ENCODE measurements around the gene SPPL2B.

Gene SPPL2B

DNA sequence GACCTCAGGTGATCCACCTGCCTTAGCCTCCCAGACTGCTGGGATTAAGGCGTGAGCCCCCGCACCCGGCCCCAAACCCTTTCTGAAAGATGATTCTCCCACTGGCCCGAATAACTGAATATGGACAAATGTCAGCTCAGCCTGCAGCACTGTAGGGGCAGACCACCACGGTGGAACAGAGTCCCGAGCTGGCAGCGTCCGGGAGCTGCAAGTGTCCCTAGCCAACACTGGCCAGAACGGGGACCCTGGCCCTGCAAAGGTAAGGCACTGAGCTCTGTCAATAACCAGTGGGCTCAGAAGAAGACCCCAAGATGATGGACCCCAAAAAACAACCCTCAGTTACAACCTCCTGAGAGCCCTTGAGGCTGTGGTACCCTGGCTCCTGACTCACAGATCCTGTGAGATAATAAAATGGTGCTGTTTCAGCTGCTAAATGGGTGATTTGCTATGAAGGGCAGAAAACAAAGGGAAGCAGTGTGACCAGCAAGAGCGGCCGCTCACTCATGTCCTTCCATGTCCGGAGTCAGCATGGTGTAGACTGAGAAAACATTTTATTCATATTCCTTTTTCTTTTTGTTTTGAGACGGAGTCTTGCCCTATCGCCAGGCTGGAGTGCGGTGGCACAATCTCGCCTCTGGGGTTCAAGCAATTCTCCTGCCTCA lies 1.7 kb upstream of the SPPL2B start:
- H3K27me3 Mint-ChIP-seq = no peaks in the 10 kb centered on the region
- peak overlapping the region; percentile 100 for H3K27ac Mint-ChIP-seq
- no peaks in the 10 kb centered on the region for H3K9me3 Mint-ChIP-seq
- peaks cover 67% of the 10 kb centered on the region for H3K4me1 Mint-ChIP-seq (ENCODE audit: low read depth)
- peaks cover 25% of the 10 kb centered on the region for H3K36me3 Mint-ChIP-seq (ENCODE audit: low read depth)
- peak overlapping the region; percentile 100 for H3K4me3 Mint-ChIP-seq

DNA sequence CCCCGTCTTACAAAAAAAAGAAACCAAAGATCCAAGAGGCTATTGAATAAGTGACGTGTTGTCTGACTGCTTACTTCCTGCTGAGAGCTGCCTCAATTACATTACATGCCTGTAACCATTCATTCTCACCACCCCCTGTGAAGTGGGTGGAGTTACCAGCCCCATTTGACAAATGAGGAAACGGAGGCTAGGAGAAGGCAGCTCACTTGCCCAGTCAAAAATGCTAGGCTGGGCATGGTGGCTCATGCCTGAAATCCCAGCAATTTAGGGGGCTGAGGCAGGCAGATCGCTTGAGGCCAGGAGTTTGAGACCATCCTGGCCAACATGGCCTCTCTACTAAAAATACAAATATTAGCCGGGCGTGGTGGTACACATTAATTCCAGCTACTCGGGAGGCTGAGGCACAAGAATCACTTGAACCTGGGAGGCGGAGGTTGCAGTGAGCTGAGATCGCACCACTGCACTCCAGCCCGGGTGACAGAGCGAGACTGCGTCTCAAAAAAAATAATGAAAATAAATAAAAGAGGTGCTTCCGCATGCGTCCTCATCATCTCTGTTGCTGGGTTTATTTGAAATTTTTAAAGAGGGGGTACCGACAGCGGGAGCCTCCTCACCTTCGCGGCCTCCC lies 597 bp upstream of the SPPL2B start:
- Mint-ChIP-seq H3K36me3 (ENCODE audit: low read depth) (peaks cover 25% of the 10 kb centered on the region), H3K27ac (peak overlapping the region; percentile 100), H3K4me3 (peak overlapping the region; percentile 100), H3K27me3 (no peaks in the 10 kb centered on the region), H3K4me1 (ENCODE audit: low read depth) (peaks cover 76% of the 10 kb centered on the region), H3K9me3 (no peaks in the 10 kb centered on the region)

DNA sequence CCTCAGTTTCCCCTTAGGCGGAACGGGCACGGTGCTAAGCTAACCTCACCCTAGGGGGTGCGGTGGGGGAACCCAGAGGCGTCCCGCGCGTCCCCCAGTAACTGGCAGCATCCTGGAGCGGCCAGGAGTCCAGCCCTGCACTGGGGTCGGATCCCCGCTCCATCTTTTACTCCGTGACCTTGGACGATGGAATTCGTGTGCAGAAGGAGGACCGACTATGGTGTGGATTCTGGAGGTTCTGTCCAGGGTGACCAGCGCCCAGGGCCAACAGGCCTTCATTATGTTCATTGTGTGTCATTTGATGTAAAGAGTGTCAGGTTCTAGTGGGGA lies 630 bp downstream of the SPPL2B start:
- Mint-ChIP-seq H3K27me3 (no peaks in the 10 kb centered on the region), H3K4me1 (ENCODE audit: low read depth) (peaks cover 85% of the 10 kb centered on the region), H3K27ac (peak overlapping the region; percentile 90), H3K36me3 (ENCODE audit: low read depth) (peaks cover 25% of the 10 kb centered on the region), H3K9me3 (no peaks in the 10 kb centered on the region), H3K4me3 (peak overlapping the region; percentile 100)

DNA sequence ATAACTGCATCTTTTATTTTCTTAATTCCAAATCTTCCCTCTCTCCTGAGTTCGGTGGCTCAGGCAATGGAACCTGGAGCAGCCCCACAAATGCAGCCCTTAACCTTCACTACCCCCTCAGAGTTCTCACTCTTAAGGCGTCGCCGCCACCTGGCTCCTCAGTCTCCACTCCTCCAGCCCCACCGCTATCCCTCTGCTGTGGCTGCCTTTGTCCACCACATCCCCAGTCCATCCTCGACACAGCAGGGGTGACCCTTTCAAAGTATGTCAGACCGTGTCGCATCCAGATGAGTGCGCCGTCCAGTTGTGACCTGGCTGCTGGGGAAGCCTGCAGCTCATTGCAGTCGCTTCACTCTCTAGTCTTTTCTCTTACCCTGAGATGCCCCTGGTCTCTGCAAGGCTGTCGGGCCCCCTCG lies 1.0 kb downstream of the SPPL2B start:
- peak overlapping the region; percentile 100 for H3K4me3 Mint-ChIP-seq
- H3K27ac Mint-ChIP-seq = peak overlapping the region; percentile 90
- no peaks in the 10 kb centered on the region for H3K9me3 Mint-ChIP-seq
- H3K27me3 Mint-ChIP-seq = no peaks in the 10 kb centered on the region
- peaks cover 24% of the 10 kb centered on the region for H3K36me3 Mint-ChIP-seq (ENCODE audit: low read depth)
- H3K4me1 Mint-ChIP-seq (ENCODE audit: low read depth) = peaks cover 81% of the 10 kb centered on the region

DNA sequence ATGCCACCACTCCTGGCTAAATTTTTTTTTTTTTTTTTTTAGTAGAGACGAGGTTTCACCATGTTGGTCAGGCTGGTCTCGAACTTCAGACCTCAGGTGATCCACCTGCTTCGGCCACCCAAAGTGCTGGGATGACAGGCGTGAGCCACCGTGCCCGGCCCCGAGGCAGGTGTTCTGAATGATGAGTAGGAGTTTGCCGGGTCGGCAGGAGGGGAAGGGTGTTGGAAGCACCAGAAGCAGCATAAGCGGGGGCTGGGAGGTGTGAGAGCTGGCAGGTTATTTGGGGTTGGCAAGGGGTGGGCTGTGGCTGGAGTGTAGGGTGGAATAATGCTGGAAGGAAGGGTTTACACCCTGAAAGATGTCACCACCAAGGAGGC lies 1.8 kb downstream of the SPPL2B start:
- peak overlapping the region; percentile 5 for H3K4me3 Mint-ChIP-seq
- peaks cover 76% of the 10 kb centered on the region for H3K4me1 Mint-ChIP-seq (ENCODE audit: low read depth)
- no peaks in the 10 kb centered on the region for H3K27me3 Mint-ChIP-seq
- no peaks in the 10 kb centered on the region for H3K9me3 Mint-ChIP-seq
- H3K27ac Mint-ChIP-seq = peak overlapping the region; percentile 21
- H3K36me3 Mint-ChIP-seq (ENCODE audit: low read depth) = peaks cover 20% of the 10 kb centered on the region

DNA sequence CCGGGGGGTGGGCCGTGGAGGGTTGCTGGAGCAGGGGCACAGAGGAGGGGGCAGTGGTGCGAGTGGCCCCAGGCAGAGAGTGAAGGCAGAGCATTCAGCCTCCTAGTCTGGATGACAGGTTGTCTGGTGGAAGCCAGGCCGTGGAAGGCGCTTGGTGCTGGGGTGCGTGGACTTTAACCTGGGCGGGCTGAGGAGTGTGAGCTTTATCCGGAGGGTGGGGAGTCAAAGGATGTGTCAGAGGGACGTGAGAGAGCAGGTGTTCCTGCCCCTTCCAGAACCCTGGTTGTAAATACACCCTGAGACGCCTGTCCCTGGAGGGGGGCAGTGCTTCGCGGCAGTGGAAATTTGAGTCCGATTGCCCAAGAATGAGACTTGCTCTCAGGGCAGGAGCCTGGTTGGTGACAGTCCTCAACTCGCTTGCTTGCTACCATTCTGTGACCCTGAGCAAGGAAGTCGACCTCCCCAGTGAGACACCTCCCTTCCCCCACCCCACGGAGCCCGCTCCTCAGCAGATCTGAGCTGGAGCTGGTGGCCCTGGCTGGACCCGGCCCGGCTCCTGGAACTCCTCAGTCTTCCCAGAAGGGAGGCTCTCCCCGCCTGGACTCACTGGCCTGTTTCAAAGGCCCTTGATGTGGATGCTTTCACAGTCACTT lies 2.3 kb downstream of the SPPL2B start:
- Mint-ChIP-seq H3K27me3 (no peaks in the 10 kb centered on the region), H3K36me3 (ENCODE audit: low read depth) (peaks cover 22% of the 10 kb centered on the region), H3K9me3 (peaks cover 2% of the 10 kb centered on the region), H3K27ac (peak overlapping the region; percentile 90), H3K4me3 (peak overlapping the region; percentile 5), H3K4me1 (ENCODE audit: low read depth) (peaks cover 73% of the 10 kb centered on the region)

DNA sequence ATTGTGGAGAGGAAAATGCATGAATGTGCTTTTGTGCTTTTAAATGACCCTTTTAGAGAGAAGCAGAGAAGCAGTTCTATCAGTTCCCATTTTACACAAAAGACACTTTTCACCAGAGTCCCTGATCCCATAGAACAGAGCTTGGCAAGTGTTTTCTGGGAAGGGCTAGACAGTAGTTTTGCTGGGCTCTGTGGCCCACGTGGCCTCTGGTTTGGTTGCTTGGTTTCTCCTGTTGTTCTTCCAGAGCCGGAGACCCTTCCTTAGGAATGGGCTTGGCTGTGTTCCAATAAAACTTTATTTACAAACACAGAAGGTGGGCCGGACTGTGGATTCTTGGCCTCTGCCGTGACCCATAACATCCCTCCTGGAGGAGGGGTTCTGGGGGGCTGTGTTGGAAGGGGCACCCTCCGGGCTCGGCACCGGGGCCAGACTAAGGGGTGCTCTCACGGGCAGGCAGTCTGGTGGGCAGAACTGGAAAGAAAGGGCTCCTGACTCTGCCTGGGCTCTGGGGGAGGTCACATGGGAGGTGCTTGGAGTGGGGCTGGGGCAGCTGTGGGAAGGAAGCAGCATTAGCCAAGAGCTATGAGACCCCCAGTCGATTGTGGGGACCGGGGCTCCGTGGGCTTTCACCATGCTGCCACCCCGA lies 3.2 kb downstream of the SPPL2B start:
- H3K4me1 Mint-ChIP-seq (ENCODE audit: low read depth) = peaks cover 71% of the 10 kb centered on the region
- H3K27ac Mint-ChIP-seq = peak overlapping the region; percentile 90
- peaks cover 22% of the 10 kb centered on the region for H3K36me3 Mint-ChIP-seq (ENCODE audit: low read depth)
- peaks cover 9% of the 10 kb centered on the region for H3K9me3 Mint-ChIP-seq
- no peaks in the 10 kb centered on the region for H3K27me3 Mint-ChIP-seq
- H3K4me3 Mint-ChIP-seq = peak overlapping the region; percentile 32

DNA sequence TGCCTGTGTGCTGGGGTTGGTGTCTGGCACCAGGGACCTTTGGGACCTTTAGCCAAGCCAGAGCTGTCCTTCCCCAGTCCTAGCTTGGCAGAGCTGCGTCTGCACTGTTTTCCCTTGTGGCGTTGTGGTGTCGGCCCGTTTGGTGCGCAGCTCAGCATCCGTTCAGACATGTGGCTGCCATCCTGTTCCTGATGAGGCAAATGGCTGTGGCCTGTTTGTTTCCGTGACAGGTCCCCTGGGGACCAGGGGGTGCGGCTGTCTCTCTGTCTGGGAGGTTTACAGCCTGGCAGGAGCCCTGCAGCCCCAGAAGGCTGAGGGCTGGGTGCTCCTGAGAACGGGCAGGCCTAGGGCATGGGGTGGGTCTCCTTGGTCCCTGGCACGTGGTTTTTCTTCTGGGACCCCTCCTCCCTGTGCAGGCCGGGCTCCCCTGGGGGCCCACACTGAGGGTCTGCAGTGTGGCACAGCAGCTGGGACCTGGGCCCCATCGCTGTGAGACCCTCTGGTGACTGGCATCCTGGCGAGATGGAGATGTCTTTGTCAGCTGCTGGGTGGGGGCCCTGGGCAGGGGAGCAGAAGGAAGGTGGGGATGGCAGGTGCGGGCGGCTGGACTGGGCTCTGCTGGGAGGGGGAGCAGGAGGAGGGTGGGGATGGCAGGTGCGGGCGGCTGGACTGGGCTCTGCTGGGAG lies 4.0 kb downstream of the SPPL2B start:
- no peaks in the 10 kb centered on the region for H3K27me3 Mint-ChIP-seq
- H3K4me3 Mint-ChIP-seq = peak overlapping the region; percentile 67
- peaks cover 9% of the 10 kb centered on the region for H3K9me3 Mint-ChIP-seq
- H3K27ac Mint-ChIP-seq = peak overlapping the region; percentile 90
- H3K36me3 Mint-ChIP-seq (ENCODE audit: low read depth) = peaks cover 18% of the 10 kb centered on the region
- peaks cover 64% of the 10 kb centered on the region for H3K4me1 Mint-ChIP-seq (ENCODE audit: low read depth)

DNA sequence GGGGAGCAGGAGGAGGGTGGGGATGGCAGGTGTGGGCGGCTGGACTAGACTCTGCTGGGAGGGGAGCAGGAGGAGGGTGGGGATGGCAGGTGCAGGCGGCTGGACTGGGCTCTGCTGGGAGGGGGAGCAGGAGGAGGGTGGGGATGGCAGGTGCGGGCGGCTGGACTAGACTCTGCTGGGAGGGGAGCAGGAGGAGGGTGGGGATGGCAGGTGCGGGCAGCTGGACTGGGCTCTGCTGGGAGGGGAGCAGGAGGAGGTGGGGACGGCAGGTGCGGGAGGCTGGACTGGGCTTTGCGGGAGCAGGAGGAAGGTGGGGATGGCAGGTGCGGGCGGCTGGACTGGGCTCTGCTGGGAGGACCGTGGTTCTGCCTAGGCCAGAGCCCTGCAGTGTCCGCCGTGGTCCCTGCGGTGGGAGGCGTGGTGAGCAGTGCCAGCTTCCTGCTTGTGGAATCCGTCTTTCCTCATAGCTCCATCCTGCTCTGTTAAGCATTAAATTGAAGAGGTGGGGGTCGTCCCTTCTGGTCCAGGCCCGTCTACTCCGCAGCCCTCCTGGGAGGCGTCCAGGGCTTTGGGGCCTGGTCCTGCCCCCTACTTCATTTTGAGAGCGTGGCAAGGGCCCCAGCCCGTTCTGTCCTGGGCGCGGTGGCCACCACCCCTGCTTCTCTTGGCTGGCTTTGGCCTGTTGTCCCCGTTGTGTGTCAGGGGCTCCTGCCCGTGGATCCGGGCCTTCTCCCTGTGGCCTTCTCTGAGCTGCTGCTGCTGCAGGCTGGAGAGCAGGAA lies 4.7 kb downstream of the SPPL2B start:
- Mint-ChIP-seq H3K27me3 (no peaks in the 10 kb centered on the region), H3K4me3 (peak overlapping the region; percentile 43), H3K36me3 (ENCODE audit: low read depth) (peaks cover 13% of the 10 kb centered on the region), H3K9me3 (peaks cover 9% of the 10 kb centered on the region), H3K4me1 (ENCODE audit: low read depth) (peaks cover 59% of the 10 kb centered on the region), H3K27ac (peak overlapping the region; percentile 65)

DNA sequence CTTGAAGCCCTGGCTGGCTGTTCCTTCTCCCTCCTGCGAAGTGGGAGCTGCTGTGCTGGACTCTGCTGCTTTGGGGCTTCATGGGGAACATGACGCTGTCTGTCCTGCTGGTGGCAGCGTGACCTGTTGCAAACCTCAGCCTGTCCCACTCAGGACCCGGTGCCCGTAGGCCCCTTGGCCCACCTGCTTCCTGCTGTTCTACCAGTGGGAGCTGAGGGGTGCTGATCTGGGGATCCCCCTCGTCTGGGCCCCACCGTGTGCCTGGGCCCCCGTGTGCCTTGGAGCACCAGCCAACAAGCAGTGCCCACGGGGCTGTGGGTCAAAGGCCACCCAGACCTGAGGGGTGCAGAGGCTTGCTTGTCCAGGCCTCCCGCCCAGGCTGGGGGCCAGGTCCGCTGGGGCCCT lies 5.3 kb downstream of the SPPL2B start:
- peak overlapping the region; percentile 65 for H3K27ac Mint-ChIP-seq

DNA sequence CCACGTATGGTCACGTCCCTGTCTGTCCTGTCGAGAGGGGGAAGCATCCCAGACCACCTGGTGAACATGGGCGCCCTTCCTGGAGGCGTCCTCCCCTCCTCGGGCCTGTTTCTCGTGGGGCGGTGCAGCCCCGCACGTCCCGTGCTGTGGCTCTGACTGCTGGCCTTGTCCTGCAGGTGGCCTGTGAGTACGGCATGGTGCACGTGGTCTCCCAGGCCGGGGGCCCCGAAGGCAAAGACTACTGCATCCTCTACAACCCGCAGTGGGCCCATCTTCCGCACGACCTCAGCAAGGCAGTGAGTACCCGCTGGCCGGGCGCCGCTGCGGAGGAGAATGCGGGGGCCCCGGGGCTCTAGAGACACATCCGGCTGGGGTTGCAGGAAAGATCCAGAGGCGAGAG lies 5.9 kb downstream of the SPPL2B start:
- Mint-ChIP-seq H3K27me3 (no peaks in the 10 kb centered on the region), H3K27ac (no peak overlapping the region), H3K36me3 (ENCODE audit: low read depth) (peaks cover 10% of the 10 kb centered on the region), H3K4me3 (no peak overlapping the region), H3K9me3 (peaks cover 9% of the 10 kb centered on the region), H3K4me1 (ENCODE audit: low read depth) (peaks cover 52% of the 10 kb centered on the region)

More for the DNA sequence above, 5.3 kb downstream of the SPPL2B start:
- Mint-ChIP-seq H3K36me3 (ENCODE audit: low read depth) (peaks cover 10% of the 10 kb centered on the region), H3K9me3 (peaks cover 9% of the 10 kb centered on the region), H3K4me3 (peak overlapping the region; percentile 43), H3K27me3 (no peaks in the 10 kb centered on the region), H3K4me1 (ENCODE audit: low read depth) (peaks cover 56% of the 10 kb centered on the region)

DNA sequence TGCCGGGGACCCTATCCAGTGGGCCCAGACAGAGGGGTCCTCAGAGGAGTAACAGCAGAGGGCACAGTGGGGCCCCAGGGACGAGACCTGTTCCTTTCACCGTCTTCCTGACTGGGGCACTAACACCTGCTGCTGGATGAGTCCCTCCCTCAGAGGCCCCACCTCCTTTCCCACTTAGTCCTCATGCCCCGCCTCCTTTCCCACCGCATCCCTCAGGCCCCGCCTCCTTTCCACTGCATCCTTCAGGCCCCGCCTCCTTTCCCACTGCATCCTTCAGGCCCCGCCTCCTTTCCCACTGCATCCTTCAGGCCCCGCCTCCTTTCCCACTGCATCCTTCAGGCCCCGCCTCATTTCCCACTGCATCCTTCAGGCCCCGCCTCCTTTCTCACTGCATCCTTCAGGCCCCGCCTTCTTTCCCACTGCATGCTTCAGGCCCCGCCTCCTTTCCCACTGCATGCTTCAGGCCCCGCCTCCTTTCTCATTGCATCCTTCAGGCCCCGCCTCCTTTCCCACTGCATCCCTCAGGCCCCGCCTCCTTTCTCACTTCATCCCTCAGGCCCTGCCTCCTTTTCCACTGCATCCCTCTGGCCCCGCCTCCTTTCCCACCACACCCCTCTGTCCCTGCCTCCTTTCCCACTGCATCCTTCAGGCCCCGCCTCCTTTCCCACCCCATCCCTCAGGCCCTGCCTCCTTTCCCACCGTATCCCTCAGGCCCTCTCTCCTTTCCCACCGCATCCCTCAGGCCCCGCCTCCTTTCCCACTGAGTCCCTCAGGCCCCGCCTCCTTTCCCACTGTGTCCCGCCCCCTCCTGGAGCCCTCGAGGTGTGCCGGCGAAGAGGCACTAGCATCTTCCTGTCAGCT lies 6.7 kb downstream of the SPPL2B start:
- Mint-ChIP-seq H3K4me3 (no peak overlapping the region), H3K4me1 (ENCODE audit: low read depth) (peaks cover 44% of the 10 kb centered on the region), H3K9me3 (peaks cover 9% of the 10 kb centered on the region), H3K36me3 (ENCODE audit: low read depth) (peaks cover 10% of the 10 kb centered on the region), H3K27ac (no peak overlapping the region), H3K27me3 (no peaks in the 10 kb centered on the region)

DNA sequence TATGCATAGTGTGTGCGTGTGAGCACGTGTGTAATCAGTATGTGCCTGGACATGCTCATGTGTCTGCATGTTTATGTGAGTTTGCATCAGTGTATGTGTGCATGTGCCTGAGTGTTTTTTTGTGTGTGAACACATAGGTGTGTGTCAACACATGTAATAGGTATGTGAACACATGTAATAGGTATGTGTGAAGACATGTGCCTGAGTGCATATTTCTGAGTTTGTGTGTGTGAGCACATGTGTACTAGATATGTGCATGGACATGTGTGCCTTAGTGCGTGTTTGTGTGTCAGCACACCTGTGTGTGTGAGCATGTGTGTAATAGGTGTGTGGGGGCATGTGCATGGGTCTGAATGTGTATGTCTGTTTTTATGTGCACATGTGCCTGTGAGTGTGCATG lies 7.4 kb downstream of the SPPL2B start:
- peaks cover 38% of the 10 kb centered on the region for H3K4me1 Mint-ChIP-seq (ENCODE audit: low read depth)
- no peaks in the 10 kb centered on the region for H3K27me3 Mint-ChIP-seq
- H3K9me3 Mint-ChIP-seq = peaks cover 9% of the 10 kb centered on the region
- H3K27ac Mint-ChIP-seq = no peak overlapping the region
- H3K36me3 Mint-ChIP-seq (ENCODE audit: low read depth) = peaks cover 10% of the 10 kb centered on the region
- no peak overlapping the region for H3K4me3 Mint-ChIP-seq
